Heart left ventricle (tissue), 16 donors: ENCODE results near the gene GMPS. TPM values are rescaled to one million over a fixed set of nuclear protein-coding genes. Genes with fewer than 3 reads are reported as not detected.

Experiments
- ATAC-seq, 4 donors: fragments of 200-7000 bp; cut with Tn5 transposase; one replicate each; pipeline ENCODE4 v1.9.1; 2020 to 2022; ENCODE audit warnings: moderate library complexity in 4 of 4, mild to moderate bottlenecking in 3 of 4, moderate number of reproducible peaks in 1 of 4
- DNase-seq, 5 donors: peaks; one replicate each; pipeline ENCODE4 v3.0.0-alpha.2; 2020
- H3K27ac ChIP-seq, 12 donors: fragments of 200-600 bp; sonication (generic) in 4 of 12; one replicate each; pipeline versions ENCODE4 v1.5.0 to v1.8.0; 2016 to 2022; ENCODE audit warnings: mild to moderate bottlenecking in 2 of 12
- H3K27me3 ChIP-seq, 9 donors: fragments of 200-600 bp; sonication (generic) in 2 of 9; one replicate each; pipeline versions ENCODE4 v1.5.1 to v1.8.0; 2016 to 2022; ENCODE audit warnings: mild to moderate bottlenecking in 3 of 9
- H3K36me3 ChIP-seq, 9 donors: fragments of 200-600 bp; sonication (generic) in 2 of 9; one replicate each; pipeline versions ENCODE4 v1.5.0 to v1.8.0; 2018 to 2022; ENCODE audit warnings: mild to moderate bottlenecking in 2 of 9
- H3K4me1 ChIP-seq, 12 donors: fragments of 200-600 bp; sonication (generic) in 4 of 12; one replicate each; pipeline versions ENCODE4 v1.5.0 to v1.8.0; 2016 to 2022; ENCODE audit warnings: mild to moderate bottlenecking in 3 of 12
- H3K4me3 ChIP-seq, 12 donors: fragments of 200-600 bp; sonication (generic) in 4 of 12; one replicate each; pipeline versions ENCODE4 v1.5.0 to v1.8.0; 2017 to 2022; ENCODE audit warnings: mild to moderate bottlenecking in 9 of 12, moderate library complexity in 4 of 12
- H3K9me3 ChIP-seq, 12 donors: fragments of 200-600 bp; sonication (generic) in 4 of 12; one replicate each; pipeline versions ENCODE4 v1.5.0 to v1.8.0; 2016 to 2022; ENCODE audit warnings: mild to moderate bottlenecking in 1 of 12
- POLR2A ChIP-seq, 2 donors: fragments of 450-650 bp; IDR thresholded peaks; one replicate each; pipeline ENCODE4 v1.6.1; 2017; ENCODE audit warnings: antibody characterized with exemption in 2 of 2, mild to moderate bottlenecking in 2 of 2, moderate library complexity in 2 of 2
- WGBS, 4 donors: extraction: QIAGEN DNeasy Blood & Tissue Kit in 2 of 4; methylation state at CpG; one replicate each; pipeline versions ENCODE4 v1.1.5 to v1.1.7; 2013 to 2018; 5-methylcytosine and 5-hydroxymethylcytosine counted together
- intact Hi-C, 10 donors: fragments of 100-400 bp; cut with DNase I; formaldehyde crosslinking; loops; one replicate each; pipeline versions ENCODE4 v1.11.1 to v1.14.2; 2022
- polyA plus RNA-seq, 2 donors: library from polyadenylated mRNA; stranded (reverse); fragments of 200-250 nt; gene quantifications; one replicate each; pipeline ENCODE4 v1.2.3, GENCODE V29; 2013
- total RNA-seq, 9 donors: library from RNA; depleted of rRNA in 2 of 9; stranded (reverse); fragments of >200 nt in 2 of 9; fragmentation: NEBNext Ultra II Directional in 3 of 9; extraction: Animal tissue kit (Norgen Biotek cat#: 25700) in 3 of 9; gene quantifications; one replicate each; pipeline versions ENCODE4 v1.1.0 to v1.2.4, GENCODE V29; 2016 to 2023
- TF ChIP-seq, protein P1 (sequence below), 12 donors: fragments of 200-600 bp; sonication (generic) in 4 of 12; IDR thresholded peaks; one replicate each; pipeline versions ENCODE4 v1.5.0 to v1.8.0; 2018 to 2022; ENCODE audit warnings: antibody characterized with exemption in 12 of 12, mild to moderate bottlenecking in 5 of 12
- donor health status: ischemic (EF 13 %, LVEDD 7.1; RV severe dilation, severe dysfunction).
- donor health status: healthy with polysubstance abuse.
- donor health status: DM: no; HTN: yes; CAD: no.
- donor health status: DM: no; HTN: no; CAD: no.
- donor health status: ischemic (EF 25% LVEDD 6.9; RV normal size, moderate dysfunction).
- donor health status: ischemic (EF 25% LVEDD 5.7; RV mildly dilated, moderate dysfunction).
- donor health status: healthy.
- donor health status: DM: yes; HTN: yes; CAD: no.
- donor health status: ischemic (EF 35%, LVEDD 5.7; RV mildly dilated, moderate dysfunction).
- donor health status: nonischemic (EF 11% LVEDD 7.7; RV severe dilation, severe dysfunction).
- donor health status: DM: yes; HTN: yes; CAD: no.
- donor health status: PGD.
- donor health status: ischemic (EF 29% LVEDD 5.4; RV normal size, mild dysfunction).
- donor health status: nonischemic (EF 23%, LVEDD 6.1; RV moderate dilation, normal function).

GMPS gene
- total and polyA plus RNA-seq, 11 donors, result 11.9 to 36.8 (median 28.1) TPM

DNA sequence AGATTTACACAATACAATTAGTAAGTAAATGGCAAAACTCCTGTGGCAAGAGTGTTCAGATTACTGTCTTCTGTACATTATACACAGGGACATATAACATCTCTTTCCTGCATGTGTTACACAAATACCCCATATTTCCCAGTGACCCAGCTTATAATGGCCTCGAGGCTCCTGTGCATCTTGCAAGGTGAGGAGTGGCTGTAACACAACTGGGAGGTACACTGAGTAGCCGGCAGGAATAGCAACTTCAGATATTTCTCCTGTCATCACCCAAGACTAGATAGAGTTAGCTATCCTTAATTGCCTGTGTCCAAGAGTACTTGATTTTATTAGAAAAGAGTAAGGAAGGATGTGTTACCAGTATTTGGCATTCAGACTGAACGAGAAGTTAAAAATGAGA lies 5.6 kb downstream of the GMPS start:
- intact Hi-C loops, result loop anchor here in 2 of 10 donors (10.0 kb wide), 2 partner anchors 131 to 1551 kb away; partner anchors contain the start of genes DHX36 (in 1 of the 2) and PLCH1 (in 1 of the 2)
- WGBS, 4 donors, result 43 to 49% (median 45%) methylated on average over 3 of the region's 3 CpGs
- TF ChIP-seq, protein P1, sequence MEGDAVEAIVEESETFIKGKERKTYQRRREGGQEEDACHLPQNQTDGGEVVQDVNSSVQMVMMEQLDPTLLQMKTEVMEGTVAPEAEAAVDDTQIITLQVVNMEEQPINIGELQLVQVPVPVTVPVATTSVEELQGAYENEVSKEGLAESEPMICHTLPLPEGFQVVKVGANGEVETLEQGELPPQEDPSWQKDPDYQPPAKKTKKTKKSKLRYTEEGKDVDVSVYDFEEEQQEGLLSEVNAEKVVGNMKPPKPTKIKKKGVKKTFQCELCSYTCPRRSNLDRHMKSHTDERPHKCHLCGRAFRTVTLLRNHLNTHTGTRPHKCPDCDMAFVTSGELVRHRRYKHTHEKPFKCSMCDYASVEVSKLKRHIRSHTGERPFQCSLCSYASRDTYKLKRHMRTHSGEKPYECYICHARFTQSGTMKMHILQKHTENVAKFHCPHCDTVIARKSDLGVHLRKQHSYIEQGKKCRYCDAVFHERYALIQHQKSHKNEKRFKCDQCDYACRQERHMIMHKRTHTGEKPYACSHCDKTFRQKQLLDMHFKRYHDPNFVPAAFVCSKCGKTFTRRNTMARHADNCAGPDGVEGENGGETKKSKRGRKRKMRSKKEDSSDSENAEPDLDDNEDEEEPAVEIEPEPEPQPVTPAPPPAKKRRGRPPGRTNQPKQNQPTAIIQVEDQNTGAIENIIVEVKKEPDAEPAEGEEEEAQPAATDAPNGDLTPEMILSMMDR (IDR thresholded peaks at IDR 0.05), result no peak
- no peak for TF ChIP-seq POLR2A (IDR thresholded peaks at IDR 0.05)
- Histone ChIP-seq H3K36me3 (no peaks in the 10 kb centered on the region), H3K4me1 (peaks cover 0 to 28% (median 18%) of the 10 kb centered on the region in 12 donors), H3K27me3 (no peaks in the 10 kb centered on the region), H3K4me3 (no peak overlapping the region), H3K27ac (no peak overlapping the region), H3K9me3 (no peaks in the 10 kb centered on the region)
- DNase-seq (no peak), ATAC-seq (no peak)

DNA sequence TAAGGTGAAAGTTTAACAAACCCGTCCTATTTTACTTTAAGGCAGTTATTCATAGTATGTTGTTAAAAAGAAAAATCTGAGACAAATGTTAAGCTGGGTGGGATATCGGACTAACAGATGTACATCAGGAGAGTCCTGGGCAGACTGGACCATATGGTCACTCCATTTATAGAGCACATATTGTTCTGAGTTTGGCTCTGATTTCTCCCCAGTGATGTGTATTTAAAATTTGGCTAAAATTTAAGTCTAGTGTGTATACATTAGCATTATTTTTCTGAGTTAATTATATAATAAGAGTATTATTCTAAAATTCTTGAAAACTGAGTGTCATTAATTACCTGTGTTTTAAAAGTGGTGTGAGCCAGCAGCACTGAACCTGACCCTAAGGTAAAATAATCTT lies 6.1 kb downstream of the GMPS start:
- no peaks in the 10 kb centered on the region for H3K9me3 ChIP-seq
- ATAC-seq (no peak), DNase-seq (no peak)
- H3K4me1 ChIP-seq, result peaks cover 0 to 30% (median 17%) of the 10 kb centered on the region in 12 donors
- H3K4me3 ChIP-seq, result no peak overlapping the region
- WGBS, 4 donors, result 69 to 81% (median 81%) methylated on average over 2 of the region's 2 CpGs
- TF ChIP-seq, protein P1 (IDR thresholded peaks at IDR 0.05), result no peak
- TF ChIP-seq POLR2A (IDR thresholded peaks at IDR 0.05), result no peak
- H3K27ac ChIP-seq, result no peak overlapping the region
- H3K27me3 ChIP-seq, result no peaks in the 10 kb centered on the region
- intact Hi-C loops, result loop anchor here in 2 of 10 donors (10.0 kb wide), 2 partner anchors 132 to 1552 kb away; partner anchors contain the start of genes DHX36 (in 1 of the 2) and PLCH1 (in 1 of the 2)
- H3K36me3 ChIP-seq, result no peaks in the 10 kb centered on the region

DNA sequence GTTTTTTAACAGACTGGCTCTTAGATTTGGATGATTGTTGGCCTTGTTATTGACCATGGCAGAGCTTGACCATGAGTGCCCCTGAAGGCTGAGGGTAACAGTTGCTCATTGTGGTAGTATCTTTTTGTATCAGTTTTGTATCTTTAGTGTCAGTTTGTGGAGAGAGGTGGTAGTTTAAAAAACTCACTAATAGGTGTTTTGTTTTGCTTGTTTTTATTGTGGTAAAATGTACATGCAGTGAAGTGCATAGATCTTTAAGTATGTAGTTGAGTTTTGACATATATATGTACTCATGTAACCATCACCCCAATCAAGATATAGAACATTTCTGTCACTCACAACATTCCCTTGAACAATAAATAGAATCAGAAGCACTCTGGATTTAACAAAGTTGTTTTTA lies 9.8 kb downstream of the GMPS start:
- DNase-seq (no peak), ATAC-seq (no peak)
- no peaks in the 10 kb centered on the region for H3K27me3 ChIP-seq
- no peaks in the 10 kb centered on the region for H3K36me3 ChIP-seq
- H3K4me1 ChIP-seq, result peaks cover 0 to 19% (median 0%) of the 10 kb centered on the region in 12 donors
- TF ChIP-seq, protein P1 (IDR thresholded peaks at IDR 0.05), result no peak
- TF ChIP-seq POLR2A (IDR thresholded peaks at IDR 0.05), result no peak
- intact Hi-C loops, result no loop called here
- no peaks in the 10 kb centered on the region for H3K9me3 ChIP-seq
- no peak overlapping the region for H3K27ac ChIP-seq
- no peak overlapping the region for H3K4me3 ChIP-seq

DNA sequence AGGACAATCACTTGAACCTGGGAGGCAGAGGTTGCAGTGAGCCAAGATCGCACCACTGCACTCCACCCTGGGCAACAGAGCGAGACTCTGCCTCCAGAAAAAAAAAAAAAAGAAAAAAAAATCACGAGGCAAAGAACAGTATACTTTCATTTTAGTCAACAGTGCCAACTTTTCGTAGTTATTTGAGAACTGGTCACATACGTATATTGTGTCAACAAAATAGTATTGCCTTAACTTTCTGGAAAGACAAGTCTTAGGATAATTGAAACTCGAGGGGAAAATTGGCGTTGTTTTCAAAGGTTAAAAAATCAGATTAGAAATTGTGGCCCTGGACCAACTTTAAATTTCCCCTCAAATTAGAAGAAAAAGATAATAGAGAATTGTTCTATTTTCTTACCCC lies 13.8 kb downstream of the GMPS start:
- H3K36me3 ChIP-seq, result no peaks in the 10 kb centered on the region

More for the DNA sequence above, 13.8 kb downstream of the GMPS start:
- Histone ChIP-seq H3K4me3 (no peak overlapping the region), H3K27ac (no peak overlapping the region), H3K9me3 (no peaks in the 10 kb centered on the region), H3K4me1 (peaks cover 0 to 20% (median 0%) of the 10 kb centered on the region in 12 donors), H3K27me3 (no peaks in the 10 kb centered on the region)
- WGBS, 4 donors, result 90 to 92% (median 90%) methylated on average over 7 of the region's 7 CpGs
- DNase-seq, result no peak
- ATAC-seq, result no peak
- intact Hi-C loops, result no loop called here
- TF ChIP-seq, protein P1 (IDR thresholded peaks at IDR 0.05), result no peak
- TF ChIP-seq POLR2A (IDR thresholded peaks at IDR 0.05), result no peak
